MM.1S (cell line): Measurements from ENCODE around the gene SORCS2.

Experiments
- DNase-seq: peaks from one replicate; pipeline ENCODE4 v3.0.0-alpha.2; 2015
- H2AFZ ChIP-seq: fragments of 300-600 bp; sonication (generic); 2 replicates; pipeline ENCODE4 v1.6.0; 2016; ENCODE audit warnings: antibody characterized with exemption, low read length
- H3F3A ChIP-seq: fragments of 300-600 bp; sonication (generic); 2 replicates; pipeline ENCODE4 v1.6.1; 2016; ENCODE audit warnings: mild to moderate bottlenecking, antibody characterized with exemption, low read length, moderate library complexity, mixed read lengths; ENCODE audit not compliant: insufficient read depth
- H3K27ac ChIP-seq: fragments of 300-600 bp; sonication (generic); 2 replicates; pipeline ENCODE4 v1.5.1; 2016; ENCODE audit warnings: mild to moderate bottlenecking, low read length
- H3K27me3 ChIP-seq: fragments of 300-600 bp; sonication (generic); replicated peaks from 2 replicates; pipeline ENCODE4 v1.6.0; 2016; ENCODE audit warnings: low read length; ENCODE audit not compliant: insufficient read depth
- H3K36me3 ChIP-seq: fragments of 300-600 bp; sonication (generic); replicated peaks from 2 replicates; pipeline ENCODE4 v1.6.1; 2016; ENCODE audit warnings: mild to moderate bottlenecking, low read length, mixed read lengths; ENCODE audit not compliant: insufficient read depth
- H3K4me1 ChIP-seq: fragments of 300-600 bp; sonication (generic); 2 replicates; pipeline ENCODE4 v1.6.1; 2016; ENCODE audit warnings: low read length, mixed read lengths
- H3K4me2 ChIP-seq: fragments of 300-600 bp; sonication (generic); 2 replicates; pipeline ENCODE4 v1.6.0; 2016; ENCODE audit warnings: low read depth, low read length
- H3K4me3 ChIP-seq: fragments of 300-600 bp; sonication (generic); 2 replicates; pipeline ENCODE4 v1.5.1; 2016; ENCODE audit warnings: low read length, mixed read lengths
- H3K79me2 ChIP-seq: fragments of 300-600 bp; sonication (generic); 2 replicates; pipeline ENCODE4 v1.6.1; 2016; ENCODE audit warnings: mixed run types, low read length, mixed read lengths
- H3K9ac ChIP-seq: fragments of 300-600 bp; sonication (generic); 2 replicates; pipeline ENCODE4 v1.6.1; 2016; ENCODE audit warnings: low read length, mixed read lengths
- H3K9me2 ChIP-seq: fragments of 300-600 bp; sonication (generic); replicated peaks from 2 replicates; pipeline ENCODE4 v1.6.1; 2016; ENCODE audit warnings: mild to moderate bottlenecking, low read length, mixed read lengths; ENCODE audit not compliant: insufficient read depth
- H3K9me3 ChIP-seq: fragments of 300-600 bp; sonication (generic); replicated peaks from 2 replicates; pipeline ENCODE4 v1.6.1; 2016; ENCODE audit warnings: mild to moderate bottlenecking, low read length, mixed read lengths; ENCODE audit not compliant: insufficient read depth
- H4K20me1 ChIP-seq: fragments of 300-600 bp; sonication (generic); 2 replicates; pipeline ENCODE4 v1.6.1; 2016; ENCODE audit warnings: mild to moderate bottlenecking, low read length, moderate library complexity, mixed read lengths; ENCODE audit not compliant: insufficient read depth
- EZH2 ChIP-seq: fragments of 300-600 bp; sonication (generic); optimal IDR thresholded peaks from 2 replicates; pipeline ENCODE3; 2017; ENCODE audit warnings: low read depth, mild to moderate bottlenecking, antibody characterized with exemption, low read length, mixed read lengths
- EZH2phosphoT487 ChIP-seq: fragments of 300-600 bp; sonication (generic); IDR thresholded peaks from 2 replicates; pipeline ENCODE4 v1.6.1; 2018; ENCODE audit warnings: antibody characterized with exemption, low read length
- TF ChIP-seq, protein P1 (sequence below): fragments of 300-600 bp; sonication (generic); IDR thresholded peaks from 2 replicates; pipeline ENCODE4 v1.5.1; 2016; ENCODE audit warnings: antibody characterized with exemption, low read length, mixed read lengths

The SORCS2 gene

DNA sequence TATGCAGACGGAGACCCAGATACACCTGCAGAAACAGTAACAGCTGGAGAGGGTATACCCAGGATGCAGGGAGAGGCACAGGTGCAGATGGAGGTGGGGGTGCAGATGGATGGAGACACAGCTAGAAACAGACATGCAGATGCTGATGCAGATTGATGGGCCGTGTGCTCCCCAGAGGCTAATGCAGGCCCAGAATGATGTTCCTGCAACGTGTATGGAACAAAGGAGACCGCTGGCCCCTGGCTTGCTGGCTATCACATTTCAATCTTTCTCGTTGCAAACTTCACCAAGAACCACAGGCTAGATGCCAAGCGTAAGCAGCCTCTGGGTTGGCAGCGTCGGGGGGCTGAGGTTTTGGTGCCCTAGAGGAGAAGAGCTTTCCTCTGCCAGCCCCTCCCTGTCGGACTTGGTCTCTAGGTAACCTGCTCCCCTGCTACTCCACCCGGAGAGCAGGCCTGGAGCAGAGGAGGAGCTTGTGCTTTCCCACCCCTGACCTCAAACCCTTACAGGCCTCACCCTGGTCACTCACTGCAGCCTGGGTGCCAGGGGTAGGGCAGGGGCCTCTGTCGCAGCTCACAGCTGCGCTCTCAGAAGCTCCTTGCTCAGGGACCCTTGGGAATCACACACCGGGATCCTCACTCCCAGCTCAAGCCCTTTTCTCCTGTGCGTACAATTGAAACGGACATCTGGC, 311.4 kb downstream of the SORCS2 start:
- H3K36me3 ChIP-seq: no peaks in the 10 kb centered on the region
- H3K9me3 ChIP-seq: no peaks in the 10 kb centered on the region
- no peak for DNase-seq
- H3K9me2 ChIP-seq: no peaks in the 10 kb centered on the region
- H4K20me1 ChIP-seq: no peaks in the 10 kb centered on the region
- no peaks in the 10 kb centered on the region for H3K79me2 ChIP-seq
- no peaks in the 10 kb centered on the region for H3F3A ChIP-seq
- H2AFZ ChIP-seq: no peak overlapping the region
- no peaks in the 10 kb centered on the region for H3K4me1 ChIP-seq
- H3K9ac ChIP-seq: no peak overlapping the region
- H3K4me2 ChIP-seq: no peak overlapping the region
- H3K27me3 ChIP-seq: peaks cover 97% of the 10 kb centered on the region
- no peak overlapping the region for H3K4me3 ChIP-seq
- TF ChIP-seq EZH2phosphoT487 (no peak), EZH2 (no peak)
- TF ChIP-seq, protein P1, sequence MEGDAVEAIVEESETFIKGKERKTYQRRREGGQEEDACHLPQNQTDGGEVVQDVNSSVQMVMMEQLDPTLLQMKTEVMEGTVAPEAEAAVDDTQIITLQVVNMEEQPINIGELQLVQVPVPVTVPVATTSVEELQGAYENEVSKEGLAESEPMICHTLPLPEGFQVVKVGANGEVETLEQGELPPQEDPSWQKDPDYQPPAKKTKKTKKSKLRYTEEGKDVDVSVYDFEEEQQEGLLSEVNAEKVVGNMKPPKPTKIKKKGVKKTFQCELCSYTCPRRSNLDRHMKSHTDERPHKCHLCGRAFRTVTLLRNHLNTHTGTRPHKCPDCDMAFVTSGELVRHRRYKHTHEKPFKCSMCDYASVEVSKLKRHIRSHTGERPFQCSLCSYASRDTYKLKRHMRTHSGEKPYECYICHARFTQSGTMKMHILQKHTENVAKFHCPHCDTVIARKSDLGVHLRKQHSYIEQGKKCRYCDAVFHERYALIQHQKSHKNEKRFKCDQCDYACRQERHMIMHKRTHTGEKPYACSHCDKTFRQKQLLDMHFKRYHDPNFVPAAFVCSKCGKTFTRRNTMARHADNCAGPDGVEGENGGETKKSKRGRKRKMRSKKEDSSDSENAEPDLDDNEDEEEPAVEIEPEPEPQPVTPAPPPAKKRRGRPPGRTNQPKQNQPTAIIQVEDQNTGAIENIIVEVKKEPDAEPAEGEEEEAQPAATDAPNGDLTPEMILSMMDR: no peak
- no peak overlapping the region for H3K27ac ChIP-seq

DNA sequence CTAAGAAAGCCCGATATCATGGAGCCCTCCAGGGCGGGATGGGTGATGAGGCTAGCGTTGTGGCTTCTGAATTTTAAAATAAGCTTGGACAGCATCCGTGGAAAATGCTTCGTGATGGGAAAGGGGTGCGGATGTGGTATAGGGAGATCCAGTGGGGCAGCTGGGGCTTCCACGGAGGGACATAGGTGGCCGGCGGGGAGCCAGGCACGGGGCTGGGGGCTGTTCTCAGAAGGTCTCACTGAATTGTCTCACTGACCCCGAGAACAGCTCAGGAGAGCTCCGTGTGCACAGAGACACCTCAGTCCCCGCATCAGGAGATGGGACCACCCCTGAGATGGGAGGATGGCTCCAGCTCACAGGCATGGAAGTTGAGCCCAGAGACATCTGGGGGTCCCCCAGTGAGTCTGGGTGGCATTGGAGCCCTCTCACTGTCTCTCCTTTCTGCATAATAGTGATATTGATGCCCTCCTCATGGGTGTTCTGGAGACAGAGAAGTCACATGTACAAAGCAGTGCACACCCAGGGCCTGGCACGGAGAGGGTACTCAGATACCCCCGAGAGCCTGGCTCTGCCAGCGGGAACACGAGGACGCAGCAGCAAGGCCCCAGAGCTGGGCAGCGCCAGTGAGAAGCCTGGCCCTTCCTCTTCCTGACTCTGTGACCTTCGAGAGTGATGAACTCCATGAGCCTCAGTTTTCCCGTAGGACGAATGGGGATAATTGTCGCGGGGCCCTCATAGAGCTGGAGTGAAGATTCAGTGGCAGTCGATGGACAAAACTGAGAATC, 313.0 kb downstream of the SORCS2 start:
- no peak overlapping the region for H3K27ac ChIP-seq
- TF ChIP-seq, protein P1: no peak
- TF ChIP-seq EZH2phosphoT487: no peak
- no peaks in the 10 kb centered on the region for H3K9me2 ChIP-seq
- no peak overlapping the region for H3K4me3 ChIP-seq
- H3K79me2 ChIP-seq: no peaks in the 10 kb centered on the region
- H3F3A ChIP-seq: no peaks in the 10 kb centered on the region
- H2AFZ ChIP-seq: no peak overlapping the region
- H3K27me3 ChIP-seq: peaks cover 98% of the 10 kb centered on the region
- H3K36me3 ChIP-seq: no peaks in the 10 kb centered on the region
- DNase-seq: no peak
- no peaks in the 10 kb centered on the region for H4K20me1 ChIP-seq
- H3K4me2 ChIP-seq: no peak overlapping the region
- no peak overlapping the region for H3K9ac ChIP-seq
- no peaks in the 10 kb centered on the region for H3K9me3 ChIP-seq
- H3K4me1 ChIP-seq: no peaks in the 10 kb centered on the region

DNA sequence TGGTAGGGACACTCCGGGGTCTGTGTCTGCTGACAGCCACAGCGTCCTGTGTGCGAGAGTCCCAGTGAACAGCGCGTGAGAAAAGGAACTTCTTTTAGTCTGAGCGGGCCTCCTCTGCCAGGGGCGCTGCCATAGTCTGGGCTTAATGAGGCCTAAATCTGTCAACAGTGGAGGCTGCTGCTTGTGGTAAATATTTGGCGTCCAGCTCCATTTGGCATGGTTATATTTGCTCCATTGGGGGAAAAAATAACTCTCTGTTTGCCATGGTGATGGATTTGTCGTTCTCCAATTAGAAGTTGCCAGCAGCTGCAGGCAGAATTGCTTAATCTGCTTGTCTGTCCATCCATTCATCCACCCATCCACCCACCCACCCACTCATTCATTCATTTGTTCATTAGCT, 313.8 kb downstream of the SORCS2 start:
- Histone ChIP-seq H3F3A (no peaks in the 10 kb centered on the region), H3K9ac (no peak overlapping the region), H4K20me1 (no peaks in the 10 kb centered on the region), H3K36me3 (no peaks in the 10 kb centered on the region), H3K9me3 (no peaks in the 10 kb centered on the region), H2AFZ (no peak overlapping the region), H3K9me2 (no peaks in the 10 kb centered on the region), H3K4me3 (no peak overlapping the region), H3K27ac (no peak overlapping the region), H3K27me3 (peaks cover 98% of the 10 kb centered on the region), H3K4me2 (no peak overlapping the region), H3K4me1 (no peaks in the 10 kb centered on the region), H3K79me2 (no peaks in the 10 kb centered on the region)
- TF ChIP-seq EZH2phosphoT487: no peak
- no peak for DNase-seq

DNA sequence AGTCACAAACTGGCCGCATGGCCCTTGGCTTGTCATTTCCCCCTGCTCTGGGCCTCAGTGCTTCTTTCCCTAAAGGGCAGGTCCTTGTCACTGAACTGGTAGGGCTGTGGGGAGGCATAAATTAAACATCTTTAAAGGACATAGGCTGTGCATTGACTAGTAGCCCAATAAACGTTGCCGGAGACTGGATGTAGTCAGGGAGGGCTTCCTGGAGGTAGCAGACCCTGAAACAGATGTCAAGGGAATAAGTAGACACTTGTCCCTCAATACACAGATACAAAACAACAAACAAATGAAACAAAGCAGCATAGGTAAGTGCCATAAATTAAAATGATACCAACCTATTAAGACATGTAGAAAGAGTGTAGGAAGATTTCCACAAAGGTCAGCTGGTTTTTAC, 314.2 kb downstream of the SORCS2 start:
- TF ChIP-seq EZH2phosphoT487 (no peak), EZH2 (no peak)
- TF ChIP-seq, protein P1: no peak
- no peaks in the 10 kb centered on the region for H3K9me2 ChIP-seq
- DNase-seq: no peak
- H3K79me2 ChIP-seq: no peaks in the 10 kb centered on the region
- no peak overlapping the region for H3K4me2 ChIP-seq
- no peak overlapping the region for H3K9ac ChIP-seq
- no peaks in the 10 kb centered on the region for H3K36me3 ChIP-seq
- H3F3A ChIP-seq: no peaks in the 10 kb centered on the region
- no peaks in the 10 kb centered on the region for H4K20me1 ChIP-seq
- H3K4me3 ChIP-seq: no peak overlapping the region
- no peak overlapping the region for H2AFZ ChIP-seq
- H3K27ac ChIP-seq: no peak overlapping the region
- no peaks in the 10 kb centered on the region for H3K4me1 ChIP-seq
- peaks cover 98% of the 10 kb centered on the region for H3K27me3 ChIP-seq
- H3K9me3 ChIP-seq: no peaks in the 10 kb centered on the region
